Measurements from ENCODE around the gene SEC24D. TPM values are rescaled to one million over a fixed set of nuclear protein-coding genes. Genes with fewer than 3 reads are reported as not detected.

SEC24D gene
- total RNA-seq, 1 donor from 2014 or later = 48.5 TPM

DNA sequence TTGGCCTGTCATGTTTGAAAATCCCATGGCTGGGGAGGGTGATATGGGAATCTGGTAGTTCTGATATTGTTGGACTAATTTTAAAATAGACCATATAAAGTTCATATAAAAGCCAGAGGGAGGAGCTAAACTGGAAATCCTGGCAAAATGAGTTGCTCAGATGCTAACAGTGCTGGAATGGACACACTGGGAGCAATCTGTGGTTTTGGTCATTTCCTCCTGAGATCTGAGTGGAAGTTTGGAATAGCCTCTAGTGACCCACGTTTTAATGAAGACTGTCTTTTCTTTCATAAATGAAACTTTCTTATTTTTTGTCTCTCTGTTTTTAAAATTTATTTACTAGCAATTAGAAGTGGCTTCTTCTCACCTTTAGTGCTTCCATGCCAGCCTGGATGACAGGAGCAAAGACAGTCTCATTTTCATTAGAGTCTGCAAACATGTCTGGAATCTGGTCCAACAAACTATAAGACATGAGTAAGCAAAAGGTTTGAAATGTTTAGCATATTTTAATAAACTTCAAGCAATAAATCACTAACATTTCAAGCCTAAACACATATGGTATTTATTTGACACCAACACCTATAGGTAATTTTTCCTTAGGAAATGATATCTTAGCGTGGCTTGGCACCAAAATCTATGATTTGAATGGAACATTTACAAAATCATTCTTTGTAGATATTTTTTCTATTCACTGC, 84.2 kb downstream of the SEC24D start:
- no peak for TF ChIP-seq CTCF (IDR thresholded peaks at IDR 0.05; ENCODE audit: insufficient read depth, low read length, poor library complexity, severe bottlenecking)
- Histone ChIP-seq H3K36me3 (ENCODE audit: control insufficient read depth, insufficient read depth, low read length) (no peaks in the 10 kb centered on the region), H3K4me3 (ENCODE audit: low read depth, low read length) (no peak overlapping the region), H3K27me3 (ENCODE audit: control insufficient read depth, insufficient read depth, low read length) (no peaks in the 10 kb centered on the region)
- DNase-seq (ENCODE audit: low read depth) = no peak

GRCh38 chr4:118749347-118749988, 86.5 kb downstream of the SEC24D start:
- no peaks in the 10 kb centered on the region for H3K27me3 ChIP-seq (ENCODE audit: control insufficient read depth, insufficient read depth, low read length)
- no peak for TF ChIP-seq CTCF (IDR thresholded peaks at IDR 0.05; ENCODE audit: insufficient read depth, low read length, poor library complexity, severe bottlenecking)
- no peak overlapping the region for H3K4me3 ChIP-seq (ENCODE audit: low read depth, low read length)
- DNase-seq (ENCODE audit: low read depth) = no peak
- peaks cover 1% of the 10 kb centered on the region for H3K36me3 ChIP-seq (ENCODE audit: control insufficient read depth, insufficient read depth, low read length)

DNA sequence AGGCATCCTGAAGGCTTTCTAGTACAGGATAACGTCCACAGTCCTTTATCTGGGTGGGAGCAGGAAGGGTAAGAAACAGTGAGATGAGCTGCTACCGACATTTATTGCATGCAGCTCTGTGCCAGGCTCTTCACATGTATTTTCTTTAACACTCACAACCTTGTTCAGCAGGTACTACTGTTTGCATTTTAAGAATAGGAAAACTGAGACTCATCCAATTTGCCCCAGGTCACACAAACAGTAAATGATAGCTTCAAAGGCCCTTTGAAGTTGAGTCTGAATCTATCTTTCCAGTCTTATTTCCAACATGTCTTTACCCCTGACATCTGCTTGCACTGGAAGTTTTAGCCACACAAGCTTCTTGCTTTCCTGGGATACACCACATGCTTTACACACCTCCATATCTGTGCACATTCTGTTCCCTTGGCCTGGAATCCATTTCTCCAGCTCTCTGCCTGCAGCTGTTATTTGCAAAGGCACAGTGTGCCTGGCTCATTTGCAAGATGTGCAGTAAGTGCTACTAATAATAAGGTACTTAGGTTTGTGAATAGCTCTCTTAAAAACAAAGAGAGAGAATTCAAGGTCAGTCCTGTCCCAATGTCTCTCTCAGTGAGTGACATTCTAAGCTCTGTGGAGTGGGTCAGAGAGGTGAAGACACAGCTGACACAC, 89.5 kb downstream of the SEC24D start:
- Histone ChIP-seq H3K36me3 (ENCODE audit: control insufficient read depth, insufficient read depth, low read length) (peaks cover 1% of the 10 kb centered on the region), H3K4me3 (ENCODE audit: low read depth, low read length) (no peak overlapping the region), H3K27me3 (ENCODE audit: control insufficient read depth, insufficient read depth, low read length) (no peaks in the 10 kb centered on the region)
- no peak for DNase-seq (ENCODE audit: low read depth)
- TF ChIP-seq CTCF (IDR thresholded peaks at IDR 0.05; ENCODE audit: insufficient read depth, low read length, poor library complexity, severe bottlenecking) = no peak

GRCh38 chr4:118745357-118745756, 90.6 kb downstream of the SEC24D start:
- no peaks in the 10 kb centered on the region for H3K27me3 ChIP-seq (ENCODE audit: control insufficient read depth, insufficient read depth, low read length)
- H3K36me3 ChIP-seq (ENCODE audit: control insufficient read depth, insufficient read depth, low read length) = peaks cover 1% of the 10 kb centered on the region
- no peak for TF ChIP-seq CTCF (IDR thresholded peaks at IDR 0.05; ENCODE audit: insufficient read depth, low read length, poor library complexity, severe bottlenecking)
- no peak for DNase-seq (ENCODE audit: low read depth)
- no peak overlapping the region for H3K4me3 ChIP-seq (ENCODE audit: low read depth, low read length)

DNA sequence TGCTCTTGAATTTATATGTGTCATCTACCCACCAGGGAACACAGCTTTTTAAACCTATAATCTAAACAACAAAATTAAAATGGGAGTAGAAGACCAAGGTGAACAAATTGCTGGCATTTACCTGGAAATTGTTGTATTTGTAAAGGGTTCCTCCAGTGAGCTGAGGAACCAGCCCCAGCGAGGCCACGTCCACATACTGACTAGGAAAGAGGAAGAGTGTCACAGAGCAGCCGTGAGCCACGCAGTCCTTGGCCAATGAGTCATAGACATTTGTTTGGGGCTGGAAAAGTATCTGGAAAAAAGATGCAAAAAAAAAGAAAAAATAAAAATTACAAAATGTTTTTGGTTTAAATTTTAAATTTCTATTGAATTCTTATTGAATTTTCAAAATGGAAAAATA, 92.1 kb downstream of the SEC24D start:
- no peak for DNase-seq (ENCODE audit: low read depth)
- H3K36me3 ChIP-seq (ENCODE audit: control insufficient read depth, insufficient read depth, low read length) = peaks cover 1% of the 10 kb centered on the region
- no peaks in the 10 kb centered on the region for H3K27me3 ChIP-seq (ENCODE audit: control insufficient read depth, insufficient read depth, low read length)
- no peak overlapping the region for H3K4me3 ChIP-seq (ENCODE audit: low read depth, low read length)
- no peak for TF ChIP-seq CTCF (IDR thresholded peaks at IDR 0.05; ENCODE audit: insufficient read depth, low read length, poor library complexity, severe bottlenecking)

Measured in kidney epithelial cell (primary cell).